Measurements from ENCODE around the gene DYNLRB2. TPM values are rescaled to one million over a fixed set of nuclear protein-coding genes. Genes with fewer than 3 reads are reported as not detected.

Gene DYNLRB2
- total RNA-seq, 1 experiment from 2014 or later, result not detected

- Histone ChIP-seq H3K9me3 (no peaks in the 10 kb centered on the region), H3K4me3 (no peak overlapping the region), H3K27me3 (no peaks in the 10 kb centered on the region), H3K36me3 (no peaks in the 10 kb centered on the region)
- no peak for DNase-seq
Observed at GRCh38 chr16:80580109-80580832, 39.5 kb downstream of the DYNLRB2 start.

- H3K27me3 ChIP-seq, result no peaks in the 10 kb centered on the region
- no peaks in the 10 kb centered on the region for H3K9me3 ChIP-seq
- no peak overlapping the region for H3K4me3 ChIP-seq
- H3K36me3 ChIP-seq, result no peaks in the 10 kb centered on the region
- peak; percentile 45 for DNase-seq
Observed at GRCh38 chr16:80583466-80583865, 42.7 kb downstream of the DYNLRB2 start.

- no peak for DNase-seq
- Histone ChIP-seq H3K36me3 (no peaks in the 10 kb centered on the region), H3K4me3 (no peak overlapping the region), H3K27me3 (no peaks in the 10 kb centered on the region), H3K9me3 (no peaks in the 10 kb centered on the region)
Observed at GRCh38 chr16:80585764-80586163, 45.0 kb downstream of the DYNLRB2 start.

GRCh38 chr16:80586476-80586875, 45.7 kb downstream of the DYNLRB2 start:
- no peak overlapping the region for H3K4me3 ChIP-seq
- no peaks in the 10 kb centered on the region for H3K9me3 ChIP-seq
- no peak for DNase-seq
- no peaks in the 10 kb centered on the region for H3K36me3 ChIP-seq
- H3K27me3 ChIP-seq, result no peaks in the 10 kb centered on the region

- H3K4me3 ChIP-seq, result no peak overlapping the region
- H3K36me3 ChIP-seq, result no peaks in the 10 kb centered on the region
- no peaks in the 10 kb centered on the region for H3K27me3 ChIP-seq
- DNase-seq, result no peak
- no peaks in the 10 kb centered on the region for H3K9me3 ChIP-seq
Observed at GRCh38 chr16:80587071-80587470, 46.3 kb downstream of the DYNLRB2 start.

GRCh38 chr16:80591071-80591915, 50.5 kb downstream of the DYNLRB2 start:
- DNase-seq, result no peak
- no peaks in the 10 kb centered on the region for H3K36me3 ChIP-seq
- no peak overlapping the region for H3K4me3 ChIP-seq
- H3K9me3 ChIP-seq, result no peaks in the 10 kb centered on the region
- H3K27me3 ChIP-seq, result no peaks in the 10 kb centered on the region

- DNase-seq, result no peak
Observed at GRCh38 chr16:80592273-80592672, 51.5 kb downstream of the DYNLRB2 start.

GRCh38 chr16:80594756-80595155, 54.0 kb downstream of the DYNLRB2 start:
- no peak for DNase-seq
- H3K9me3 ChIP-seq, result no peaks in the 10 kb centered on the region

More at GRCh38 chr16:80592273-80592672, 51.5 kb downstream of the DYNLRB2 start:
- no peak overlapping the region for H3K4me3 ChIP-seq
- no peaks in the 10 kb centered on the region for H3K36me3 ChIP-seq
- H3K27me3 ChIP-seq, result no peaks in the 10 kb centered on the region
- no peaks in the 10 kb centered on the region for H3K9me3 ChIP-seq

GRCh38 chr16:80596507-80597207, 55.9 kb downstream of the DYNLRB2 start:
- no peaks in the 10 kb centered on the region for H3K9me3 ChIP-seq
- no peaks in the 10 kb centered on the region for H3K27me3 ChIP-seq
- H3K36me3 ChIP-seq, result no peaks in the 10 kb centered on the region
- no peak overlapping the region for H3K4me3 ChIP-seq
- no peak for DNase-seq

More at GRCh38 chr16:80594756-80595155, 54.0 kb downstream of the DYNLRB2 start:
- no peaks in the 10 kb centered on the region for H3K36me3 ChIP-seq
- H3K27me3 ChIP-seq, result no peaks in the 10 kb centered on the region
- H3K4me3 ChIP-seq, result no peak overlapping the region

GRCh38 chr16:80599466-80599865, 58.7 kb downstream of the DYNLRB2 start:
- Histone ChIP-seq H3K4me3 (no peak overlapping the region), H3K27me3 (no peaks in the 10 kb centered on the region), H3K36me3 (no peaks in the 10 kb centered on the region), H3K9me3 (no peaks in the 10 kb centered on the region)
- no peak for DNase-seq
